ENCODE results near the gene MSRB1.
"Not testable (repeated sequence)": the region's sequence is repeated elsewhere in the genome, so short reads cannot be mapped to it uniquely, and the experiment has no call there.

MSRB1 gene

GRCh38 chr16:1903845-1904840 is 38.9 kb downstream of the MSRB1 start:
- DNase-seq (ENCODE audit: low read depth in 1 of 2, low spot score in 1 of 2) = no peak

DNA sequence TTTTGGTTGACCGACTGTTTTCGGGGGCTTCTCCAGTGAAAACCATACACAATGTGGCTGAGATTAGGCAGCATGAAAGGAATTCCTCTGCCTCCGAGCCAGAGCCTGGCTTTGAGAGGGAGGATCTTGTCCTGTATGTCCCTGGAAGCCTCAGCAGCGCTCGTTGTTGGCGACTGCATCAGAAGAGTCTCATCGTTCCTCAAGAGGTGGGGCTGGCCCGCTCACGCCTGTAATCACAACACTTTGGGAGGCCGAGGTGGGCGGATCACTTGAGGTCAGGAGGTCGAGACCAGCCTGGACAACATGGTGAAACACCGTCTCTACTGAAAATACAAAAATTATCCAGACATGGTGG is 39.8 kb downstream of the MSRB1 start:
- DNase-seq (ENCODE audit: low read depth in 1 of 2, low spot score in 1 of 2) = no peak

- DNase-seq (ENCODE audit: low read depth in 1 of 2, low spot score in 1 of 2) = no peak
Measured at GRCh38 chr16:1902547-1903219, 40.3 kb downstream of the MSRB1 start.

GRCh38 chr16:1900452-1900774 is 42.6 kb downstream of the MSRB1 start:
- no peak for DNase-seq (ENCODE audit: low read depth in 1 of 2, low spot score in 1 of 2)

DNA sequence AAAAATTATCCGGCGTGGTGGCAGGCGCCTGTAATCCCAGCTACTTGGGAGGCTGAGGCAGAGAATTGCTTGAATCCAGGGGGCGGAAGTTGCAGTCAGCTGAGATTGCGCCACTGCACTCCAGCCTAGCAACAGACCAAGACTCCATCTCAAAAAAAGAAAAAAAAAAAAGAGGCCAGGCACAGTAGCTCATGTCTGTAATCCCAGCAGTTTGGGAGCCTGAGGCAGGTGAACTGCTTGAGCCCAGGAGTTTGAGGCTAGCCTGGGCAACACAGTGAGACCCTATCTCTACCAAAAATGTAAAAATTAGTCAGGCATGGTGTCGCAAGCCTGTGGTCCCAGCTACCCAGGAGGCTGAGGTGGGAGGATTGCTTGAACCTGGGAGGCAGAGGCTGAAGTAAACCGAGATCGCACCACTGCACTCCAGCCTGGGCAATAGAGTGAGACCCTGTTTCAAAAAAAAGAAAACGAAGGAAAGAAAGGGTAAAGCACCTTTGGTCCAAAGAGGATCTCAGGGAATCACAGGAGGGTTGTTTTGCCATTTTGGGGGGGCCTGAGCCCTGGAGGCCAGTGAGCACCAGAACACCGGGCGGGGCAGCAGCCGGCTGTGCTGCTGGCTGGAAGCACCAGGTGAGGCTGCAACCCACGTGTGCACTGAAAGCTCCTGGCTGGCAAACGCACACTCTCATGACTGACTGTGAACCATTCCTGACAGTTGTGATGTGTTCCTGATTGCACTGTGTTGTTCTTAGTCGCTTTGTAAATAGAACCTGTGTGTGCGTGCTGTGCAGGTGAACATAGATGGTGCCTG is 43.2 kb downstream of the MSRB1 start:
- DNase-seq (ENCODE audit: low read depth in 1 of 2, low spot score in 1 of 2) = no peak

- not testable (repeated sequence) for DNase-seq (ENCODE audit: low read depth in 1 of 2, low spot score in 1 of 2)
Measured at GRCh38 chr16:1897692-1898091, 45.3 kb downstream of the MSRB1 start.

DNA sequence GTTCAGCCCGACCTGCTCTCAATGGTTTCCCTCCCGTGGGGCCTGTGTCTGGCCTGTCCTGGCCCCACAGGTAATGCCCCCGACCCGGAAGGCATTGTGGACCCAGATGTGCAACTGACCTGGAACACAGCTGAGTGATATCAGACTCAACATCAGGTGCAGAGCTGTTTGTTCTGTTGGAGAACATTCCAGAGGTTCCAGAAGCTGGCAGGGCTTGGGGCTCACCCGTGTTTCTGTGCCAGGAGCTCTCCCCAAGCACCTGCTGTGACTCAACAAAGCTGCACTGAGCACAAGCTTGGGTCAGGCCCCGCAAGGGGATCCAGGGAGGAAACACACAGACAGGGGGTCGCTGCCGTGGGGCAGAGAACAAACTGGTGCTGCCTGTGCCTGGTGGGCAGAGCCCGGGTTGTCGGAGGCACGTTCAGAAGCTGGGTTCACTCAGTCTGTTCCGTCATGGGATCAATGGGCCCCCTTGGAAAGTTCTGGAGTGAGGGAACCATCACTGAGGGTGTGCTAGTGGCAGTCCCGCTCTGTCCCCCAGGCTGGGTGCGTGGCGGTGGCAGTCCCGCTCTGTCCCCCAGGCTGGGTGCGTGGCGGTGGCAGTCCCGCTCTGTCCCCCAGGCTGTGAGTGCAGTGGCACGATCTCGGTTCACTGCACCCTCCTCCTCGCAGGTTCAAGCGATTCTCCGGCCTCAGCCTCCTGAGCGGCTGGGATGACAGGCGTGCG is 46.9 kb downstream of the MSRB1 start:
- no peak for DNase-seq (ENCODE audit: low read depth in 1 of 2, low spot score in 1 of 2)

DNA sequence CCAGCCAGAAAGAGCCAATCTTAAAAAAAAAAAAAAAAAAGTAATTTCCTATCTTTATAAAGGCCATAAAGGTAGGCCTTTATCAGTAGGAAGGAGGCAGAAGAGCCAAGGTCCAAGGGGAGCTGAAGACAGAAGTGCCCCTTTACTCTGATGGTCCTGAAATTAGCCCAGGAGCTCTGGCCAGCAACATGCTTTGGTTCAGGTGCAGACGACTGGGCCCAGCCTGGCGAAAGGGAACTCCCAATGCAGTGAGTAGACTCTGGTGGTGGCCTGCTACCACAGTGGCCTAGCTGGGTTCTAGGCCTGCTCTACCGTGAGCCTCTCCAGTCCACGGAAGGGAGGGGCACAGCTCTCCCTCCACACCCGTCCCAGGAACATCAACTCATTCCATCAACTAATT is 47.9 kb downstream of the MSRB1 start:
- no peak for DNase-seq (ENCODE audit: low read depth in 1 of 2, low spot score in 1 of 2)

- DNase-seq (ENCODE audit: low read depth in 1 of 2, low spot score in 1 of 2) = no peak
Measured at GRCh38 chr16:1890708-1891050, 52.3 kb downstream of the MSRB1 start.

GRCh38 chr16:1890024-1890707 is 52.8 kb downstream of the MSRB1 start:
- no peak for DNase-seq (ENCODE audit: low read depth in 1 of 2, low spot score in 1 of 2)
